Endothelial cell of umbilical vein (primary cell): ENCODE results near the gene TTF1. TPM values are rescaled to one million over a fixed set of nuclear protein-coding genes. Genes with fewer than 3 reads are reported as not detected.
A peak's percentile ranks its signal among the peaks of the same experiment; 100 is the strongest.

Experiments
- BruUV-seq: library from RNA; stranded (reverse); fragments of 400-500 nt; replicated peaks from 2 replicates; lab custom pipeline; 2021; lab: Mats Ljungman, UMichigan
- CTCF ChIA-PET: fragments of 300-600, 350-600 bp; sonication (Branson Sonifier 250); formaldehyde crosslinking; loops from one replicate; lab custom pipeline; 2021; ENCODE audit warnings: antibody characterized with exemption, inconsistent platforms; lab: Charles Lee
- POLR2A ChIA-PET: fragments of 300-600, 350-600 bp; sonication (Branson Sonifier 250); formaldehyde crosslinking; loops from one replicate; lab custom pipeline; 2021; ENCODE audit warnings: antibody characterized with exemption, inconsistent platforms; lab: Charles Lee
- DNase-seq: peaks from one replicate; pipeline ENCODE4 v3.0.0-alpha.2; 2011; ENCODE audit warnings: low read depth, low spot score
- FAIRE-seq: peaks from 2 replicates; lab custom pipeline; 2011; peaks lifted over from hg19 to GRCh38; lab: Jason Lieb, UNC
- H2AFZ ChIP-seq: 2 replicates; pipeline ENCODE4 v1.6.0; 2012; ENCODE audit warnings: low read depth, low read length, control low read depth, inconsistent platforms
- H3K27ac ChIP-seq: 2 replicates; pipeline ENCODE4 v1.5.1; 2011; ENCODE audit warnings: low read depth, mild to moderate bottlenecking, control low read depth, low read length, moderate library complexity; ENCODE audit not compliant: insufficient read depth
- H3K27me3 ChIP-seq, 2 experiments: 2 replicates each; pipeline versions ENCODE4 v1.6.0 to v1.6.1; 2011; ENCODE audit warnings: low read length in 2 of 2, mixed read lengths in 1 of 2; ENCODE audit not compliant: control insufficient read depth in 2 of 2, insufficient read depth in 2 of 2
- H3K36me3 ChIP-seq, 2 experiments: 2 replicates in 1 of 2; 3 replicates in 1 of 2; pipeline ENCODE4 v1.5.1; 2011; ENCODE audit warnings: low read length in 2 of 2, mild to moderate bottlenecking in 1 of 2, moderate library complexity in 1 of 2; ENCODE audit not compliant: control insufficient read depth in 2 of 2, insufficient read depth in 2 of 2; ENCODE audit errors: extremely low read depth in 1 of 2
- H3K4me1 ChIP-seq: 3 replicates; pipeline ENCODE4 v1.5.1; 2011; ENCODE audit warnings: mild to moderate bottlenecking, low read length; ENCODE audit not compliant: control insufficient read depth, insufficient read depth; ENCODE audit errors: extremely low read depth
- H3K4me2 ChIP-seq: 2 replicates; pipeline ENCODE4 v1.6.1; 2011; ENCODE audit warnings: low read length, control low read depth, mixed read lengths; ENCODE audit not compliant: insufficient read depth
- H3K4me3 ChIP-seq, 3 experiments: fragments of 200-600 bp in 1 of 3; sonication (generic), shearing (Covaris generic) in 1 of 3; replicated peaks in 1 of 3; 2 replicates each; pipeline ENCODE4 v1.5.1; 2011 to 2016; ENCODE audit warnings: control low read depth in 3 of 3, low read length in 3 of 3, mild to moderate bottlenecking in 2 of 3, inconsistent platforms in 1 of 3, low read depth in 1 of 3, moderate library complexity in 1 of 3; ENCODE audit not compliant: insufficient read depth in 1 of 3
- H3K79me2 ChIP-seq: 2 replicates; pipeline ENCODE4 v1.6.0; 2012; ENCODE audit warnings: low read length, inconsistent platforms; ENCODE audit not compliant: control insufficient read depth, insufficient read depth
- H3K9ac ChIP-seq: replicated peaks from 2 replicates; pipeline ENCODE3; 2011; ENCODE audit warnings: low read length, control low read depth; ENCODE audit not compliant: insufficient read depth; ENCODE audit errors: extremely low read depth
- H3K9me1 ChIP-seq: replicated peaks from 3 replicates; pipeline ENCODE4 v1.6.0; 2011; ENCODE audit warnings: mild to moderate bottlenecking, low read length; ENCODE audit not compliant: control insufficient read depth, insufficient read depth; ENCODE audit errors: extremely low read depth
- H3K9me3 ChIP-seq: replicated peaks from 2 replicates; pipeline ENCODE4 v1.5.1; 2012; ENCODE audit warnings: low read length, inconsistent platforms; ENCODE audit not compliant: control insufficient read depth, insufficient read depth
- H4K20me1 ChIP-seq: replicated peaks from 2 replicates; pipeline ENCODE3; 2011; ENCODE audit warnings: mild to moderate bottlenecking, low read length; ENCODE audit not compliant: control insufficient read depth, insufficient read depth; ENCODE audit errors: extremely low read depth
- CTCF ChIP-seq, 2 donors: IDR thresholded peaks; 1 replicate in 1 of 2; 2 replicates in 1 of 2; pipeline ENCODE4 v1.5.1; 2011; ENCODE audit warnings: low read length in 2 of 2, mild to moderate bottlenecking in 2 of 2, moderate library complexity in 2 of 2, control low read depth in 1 of 2, inconsistent platforms in 1 of 2, low read depth in 1 of 2; ENCODE audit not compliant: insufficient read depth in 1 of 2; ENCODE audit errors: extremely low read depth in 1 of 2
- EZH2 ChIP-seq: IDR thresholded peaks from 2 replicates; pipeline ENCODE4 v1.6.1; 2012; ENCODE audit warnings: borderline replicate concordance, low read depth, mild to moderate bottlenecking, moderate library complexity, low read length, inconsistent platforms; ENCODE audit not compliant: severe bottlenecking
- FOS ChIP-seq: IDR thresholded peaks from 2 replicates; pipeline ENCODE4 v1.6.1; 2011; ENCODE audit warnings: mild to moderate bottlenecking, low read length, moderate library complexity, borderline replicate concordance; ENCODE audit not compliant: insufficient read depth
- GATA2 ChIP-seq: IDR thresholded peaks from 2 replicates; pipeline ENCODE4 v1.7.0; 2011; ENCODE audit warnings: low read depth, mild to moderate bottlenecking, moderate library complexity, mixed read lengths, low read length; ENCODE audit not compliant: insufficient read length, insufficient read depth
- JUN ChIP-seq: IDR thresholded peaks from 2 replicates; pipeline ENCODE4 v1.6.1; 2011; ENCODE audit warnings: borderline replicate concordance, low read depth; ENCODE audit not compliant: insufficient read length, insufficient read depth
- MAX ChIP-seq: IDR thresholded peaks from 2 replicates; pipeline ENCODE4 v1.6.1; 2011; ENCODE audit not compliant: insufficient read depth, insufficient read length
- MYC ChIP-seq: IDR thresholded peaks from one replicate; pipeline ENCODE4 v1.6.1; 2011; ENCODE audit warnings: mild to moderate bottlenecking, low read depth, low read length
- POLR2A ChIP-seq: IDR thresholded peaks from 2 replicates; pipeline ENCODE4 v1.6.1; 2012; ENCODE audit warnings: low read depth, mild to moderate bottlenecking, control low read depth, low read length
- POLR2AphosphoS5 ChIP-seq: IDR thresholded peaks from 2 replicates; pipeline ENCODE4 v1.6.1; 2012; ENCODE audit warnings: low read depth, mild to moderate bottlenecking, control low read depth, low read length, moderate library complexity; ENCODE audit not compliant: insufficient read depth
- dilution Hi-C: fragments of 300-500 bp; cut with MboI; formaldehyde crosslinking; loops from one replicate; pipeline ENCODE4 v1.15.0; 2019; ENCODE audit warnings: low sequenced_read_pairs; ENCODE audit not compliant: extremely low pct_ligation_motif_present
- intact Hi-C: fragments of 100-400 bp; cut with micrococcal nuclease; formaldehyde crosslinking; loops from one replicate; pipeline ENCODE4 v1.10.0; 2022
- polyA plus RNA-seq, 4 experiments: library from polyadenylated mRNA; depleted of rRNA in 3 of 4; stranded (reverse) in 3 of 4; unstranded in 1 of 4; fragments of >200 nt; gene quantifications; 2 replicates each; pipeline versions ENCODE4 v1.2.1 to v1.2.3, GENCODE V29; 2011 to 2012; ENCODE audit warnings: missing spikeins in 1 of 4
- total RNA-seq: library from RNA; stranded (reverse); gene quantifications from 2 replicates; pipeline ENCODE4 v1.2.3, GENCODE V29; 2021

The TTF1 gene
- total and polyA plus RNA-seq, 2 donors (not counting 3 experiments of a cell fraction or from before 2014, with no cell fraction given) = 4.9 to 12.0 TPM

- dilution Hi-C loops (no loop called here), intact Hi-C loops (loop anchor here (1.0 to 5.0 kb wide), 3 partner anchors 241 to 390 kb away; partner anchors contain the start of gene GTF3C4)
- no peaks in the 10 kb centered on the region for H3K9me1 ChIP-seq
- no peaks in the 10 kb centered on the region for H3K9me3 ChIP-seq
- H3K79me2 ChIP-seq = peaks cover 4% of the 10 kb centered on the region
- peak overlapping the region; percentile 59 for H3K4me2 ChIP-seq
- DNase-seq = no peak
- peak overlapping the region; percentile 92 for H2AFZ ChIP-seq
- H3K4me1 ChIP-seq = peaks cover 11% of the 10 kb centered on the region
- TF ChIP-seq MYC = no peak
- no peak for TF ChIP-seq POLR2AphosphoS5
- TF ChIP-seq JUN = no peak
- no peak for TF ChIP-seq GATA2
- no peak for TF ChIP-seq FOS
- TF ChIP-seq EZH2 = no peak
- no peak for TF ChIP-seq MAX
- TF ChIP-seq CTCF (IDR thresholded peaks at IDR 0.05; ENCODE audit: extremely low read depth in 1 of 2, insufficient read depth in 1 of 2, low read depth in 1 of 2, low read length in 2 of 2) = no peak
- no peak for TF ChIP-seq POLR2A
- FAIRE-seq = no peak
- no TSS peak for BruUV-seq
- H3K27me3 ChIP-seq = peaks cover 24 to 41% of the 10 kb centered on the region in 2 experiments
- POLR2A ChIA-PET = interaction anchor here (0.6 kb wide), 1 partner anchor 281 kb away, joined by 5 read pairs; no protein-coding TSS in a partner anchor
- H3K9ac ChIP-seq = no peak overlapping the region
- CTCF ChIA-PET = interaction anchor here (0.7 to 1.9 kb wide), 4 partner anchors 21 to 491 kb away, joined by 3 to 11 read pairs (median 4); no protein-coding TSS in a partner anchor
- no peak overlapping the region for H3K27ac ChIP-seq
- no peaks in the 10 kb centered on the region for H3K36me3 ChIP-seq
- peak overlapping the region in 2 of 3 experiments; percentile 45 to 48 for H3K4me3 ChIP-seq
- H4K20me1 ChIP-seq = no peaks in the 10 kb centered on the region
Observed at GRCh38 chr9:132410642-132411041, 4.0 kb upstream of the TTF1 start.
